Hematopoietic multipotent progenitor cell treated with erythropoietin and hydrocortisone succinate and interleukin-3 and kit ligand, for 6 days (in vitro differentiated cells): ENCODE results near the gene DRC7.
A peak's percentile ranks its signal among the peaks of the same experiment; 100 is the strongest.
"Not testable (repeated sequence)": the region's sequence is repeated elsewhere in the genome, so short reads cannot be mapped to it uniquely, and the experiment has no call there.

Experiments
- DNase-seq: peaks from one replicate; pipeline ENCODE4 v3.0.0-alpha.2; 2015

Gene DRC7

GRCh38 chr16:57720142-57720575 lies 25.6 kb downstream of the DRC7 start:
- peak; percentile 87 for DNase-seq

DNA sequence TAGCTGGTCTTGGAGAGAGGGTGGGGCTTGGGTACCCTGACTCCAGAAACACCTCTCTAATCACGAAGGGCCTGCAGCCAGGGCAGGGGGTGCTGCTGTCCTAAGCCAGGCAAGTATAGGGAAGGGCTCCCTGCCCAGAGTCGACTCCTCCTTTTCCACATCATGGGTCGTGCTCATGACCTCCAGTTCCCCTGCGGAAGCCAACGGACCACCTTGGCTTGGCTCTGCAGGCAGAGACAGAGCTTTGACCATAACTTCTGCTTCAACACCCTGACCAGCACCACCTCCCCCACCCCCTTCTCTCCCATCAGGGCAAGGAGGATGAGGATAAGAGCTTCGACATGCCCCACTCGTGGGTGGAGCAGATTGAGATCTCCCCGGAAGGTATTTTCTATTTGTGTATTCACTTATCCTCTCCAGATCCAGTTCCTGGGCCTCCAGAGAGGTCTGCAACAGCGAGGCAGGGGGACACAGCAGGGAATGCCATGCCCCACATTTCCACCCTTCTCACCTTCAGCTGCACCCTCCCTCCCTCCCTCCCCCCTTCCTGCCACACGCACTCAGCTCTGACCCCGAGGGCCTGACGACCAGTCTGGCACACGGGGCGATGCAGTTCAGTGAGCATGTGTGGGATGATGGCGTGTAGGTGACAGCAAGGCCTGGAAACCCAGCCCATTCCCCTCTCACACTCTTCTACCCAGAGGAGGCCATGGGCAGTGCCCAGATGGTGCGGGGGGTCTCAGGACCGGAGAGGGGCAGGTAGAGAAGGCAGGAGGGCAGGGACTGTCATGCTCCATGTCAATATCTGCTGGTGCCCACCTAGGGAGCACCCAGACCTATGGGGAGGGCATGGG lies 27.0 kb downstream of the DRC7 start:
- DNase-seq: no peak

- DNase-seq: no peak
Observed at GRCh38 chr16:57722210-57722499, 27.5 kb downstream of the DRC7 start.

DNA sequence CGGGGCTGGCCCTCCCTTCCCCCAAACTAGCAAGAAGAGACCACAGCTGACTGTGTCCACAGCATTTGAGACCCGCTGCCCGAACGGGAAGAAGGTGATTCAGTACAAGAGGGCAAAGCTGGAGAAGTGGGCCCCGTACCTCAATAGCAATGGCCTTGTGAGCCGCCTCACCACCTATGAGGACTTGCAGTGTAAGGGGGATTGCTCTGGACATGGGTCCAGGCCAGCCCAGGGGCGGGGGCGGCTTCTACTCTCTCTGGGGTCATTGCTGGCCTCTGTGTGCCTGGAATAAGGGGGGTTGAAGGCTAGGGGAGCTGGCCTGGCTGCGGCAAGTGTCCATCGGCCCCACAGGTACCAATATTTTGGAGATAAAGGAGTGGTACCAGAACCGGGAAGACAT lies 28.0 kb downstream of the DRC7 start:
- no peak for DNase-seq

GRCh38 chr16:57723170-57723569 lies 28.6 kb downstream of the DRC7 start:
- DNase-seq: peak; percentile 22

DNA sequence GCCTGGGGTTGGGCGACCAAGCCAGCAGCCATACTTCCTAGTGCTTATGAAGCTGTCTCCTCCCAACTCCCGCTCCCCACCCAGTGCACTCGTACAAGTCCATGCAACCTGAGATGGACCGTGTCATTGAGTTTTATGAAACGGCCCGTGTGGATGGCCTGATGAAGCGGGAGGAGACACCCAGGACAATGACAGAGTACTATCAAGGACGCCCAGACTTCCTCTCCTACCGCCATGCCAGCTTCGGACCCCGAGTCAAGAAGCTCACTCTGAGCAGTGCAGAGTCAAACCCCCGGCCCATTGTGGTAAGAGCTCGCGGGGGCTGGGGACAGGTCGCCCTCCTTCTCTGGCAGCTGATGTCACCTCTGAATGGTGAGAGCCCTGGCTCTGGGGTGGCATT lies 29.9 kb downstream of the DRC7 start:
- DNase-seq: no peak

GRCh38 chr16:57725151-57725550 lies 30.5 kb downstream of the DRC7 start:
- DNase-seq: no peak

DNA sequence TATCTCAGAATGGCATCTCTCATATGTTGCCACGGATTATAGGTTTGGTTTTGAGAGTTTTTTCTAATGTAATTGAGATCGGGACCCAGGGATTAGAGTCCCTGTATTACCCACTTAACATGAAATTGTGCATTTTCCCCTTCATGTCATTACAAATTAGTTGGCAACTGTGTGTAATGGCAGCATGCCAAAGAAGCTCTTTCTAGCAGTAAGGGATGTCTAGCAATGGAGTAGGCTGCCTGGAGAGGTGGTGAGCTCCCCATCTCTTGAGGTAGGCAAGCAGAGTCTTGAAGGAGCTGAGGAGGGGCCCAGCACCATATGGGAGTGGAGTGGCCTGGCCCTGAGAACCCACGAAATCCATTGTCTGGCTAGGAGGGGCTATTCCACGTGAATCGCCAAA lies 30.9 kb downstream of the DRC7 start:
- DNase-seq: peak; percentile 24

- no peak for DNase-seq
Observed at GRCh38 chr16:57725976-57726375, 31.4 kb downstream of the DRC7 start.

- DNase-seq: no peak
Observed at GRCh38 chr16:57726433-57726947, 31.9 kb downstream of the DRC7 start.

DNA sequence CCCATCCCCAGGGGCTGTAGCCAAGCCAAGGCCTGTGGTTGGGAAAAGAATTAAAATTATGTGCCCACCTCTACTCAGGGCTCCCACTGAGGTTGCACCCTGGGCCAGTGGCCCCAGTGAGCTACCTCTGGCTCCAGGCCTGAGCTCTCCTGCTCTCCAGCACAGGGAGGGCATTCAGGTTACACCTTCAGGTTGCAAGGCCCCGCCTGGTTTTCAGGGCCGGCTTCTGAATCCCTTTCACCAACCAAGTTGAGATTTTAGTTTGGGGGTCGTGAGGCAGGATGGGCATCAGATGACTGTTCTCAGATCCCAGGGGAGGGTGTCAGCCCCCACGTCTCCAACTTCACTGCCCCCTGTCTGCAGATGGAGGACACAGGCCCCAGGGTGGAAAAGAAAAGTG lies 33.0 kb downstream of the DRC7 start:
- no peak for DNase-seq

GRCh38 chr16:57728336-57729181 lies 34.0 kb downstream of the DRC7 start:
- no peak for DNase-seq

DNA sequence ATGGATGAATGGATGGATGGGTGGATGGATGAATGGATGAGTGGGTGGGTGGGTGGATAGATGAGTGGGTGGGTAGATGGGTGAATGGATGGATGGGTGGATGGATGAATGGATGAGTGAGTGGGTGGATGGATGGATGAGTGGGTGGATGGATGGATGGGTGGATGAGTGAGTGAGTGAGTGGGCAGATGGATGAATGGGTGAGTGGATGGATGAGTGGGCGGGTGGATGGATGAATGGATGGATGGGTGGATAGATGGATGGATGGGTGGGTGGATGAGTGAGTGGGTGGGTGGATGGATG lies 34.5 kb downstream of the DRC7 start:
- no peak for DNase-seq

DNA sequence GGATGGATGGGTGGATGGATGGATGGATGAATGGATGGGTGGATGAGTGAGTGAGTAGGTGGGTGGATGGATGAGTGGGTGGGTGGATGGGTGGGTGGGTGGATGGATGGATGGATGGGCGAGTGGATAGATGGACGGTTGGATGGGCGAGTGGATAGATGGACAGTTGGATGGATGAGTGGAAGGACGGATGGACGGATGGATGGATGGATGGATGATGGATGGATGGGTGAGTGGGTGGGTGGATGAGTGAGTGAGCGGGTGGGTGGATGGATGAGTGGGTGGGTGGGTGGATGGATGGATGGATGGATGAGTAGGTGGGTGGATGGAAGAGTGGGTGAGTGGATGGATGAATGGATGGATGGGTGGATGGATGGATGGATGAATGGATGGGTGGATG lies 35.2 kb downstream of the DRC7 start:
- not testable (repeated sequence) for DNase-seq

DNA sequence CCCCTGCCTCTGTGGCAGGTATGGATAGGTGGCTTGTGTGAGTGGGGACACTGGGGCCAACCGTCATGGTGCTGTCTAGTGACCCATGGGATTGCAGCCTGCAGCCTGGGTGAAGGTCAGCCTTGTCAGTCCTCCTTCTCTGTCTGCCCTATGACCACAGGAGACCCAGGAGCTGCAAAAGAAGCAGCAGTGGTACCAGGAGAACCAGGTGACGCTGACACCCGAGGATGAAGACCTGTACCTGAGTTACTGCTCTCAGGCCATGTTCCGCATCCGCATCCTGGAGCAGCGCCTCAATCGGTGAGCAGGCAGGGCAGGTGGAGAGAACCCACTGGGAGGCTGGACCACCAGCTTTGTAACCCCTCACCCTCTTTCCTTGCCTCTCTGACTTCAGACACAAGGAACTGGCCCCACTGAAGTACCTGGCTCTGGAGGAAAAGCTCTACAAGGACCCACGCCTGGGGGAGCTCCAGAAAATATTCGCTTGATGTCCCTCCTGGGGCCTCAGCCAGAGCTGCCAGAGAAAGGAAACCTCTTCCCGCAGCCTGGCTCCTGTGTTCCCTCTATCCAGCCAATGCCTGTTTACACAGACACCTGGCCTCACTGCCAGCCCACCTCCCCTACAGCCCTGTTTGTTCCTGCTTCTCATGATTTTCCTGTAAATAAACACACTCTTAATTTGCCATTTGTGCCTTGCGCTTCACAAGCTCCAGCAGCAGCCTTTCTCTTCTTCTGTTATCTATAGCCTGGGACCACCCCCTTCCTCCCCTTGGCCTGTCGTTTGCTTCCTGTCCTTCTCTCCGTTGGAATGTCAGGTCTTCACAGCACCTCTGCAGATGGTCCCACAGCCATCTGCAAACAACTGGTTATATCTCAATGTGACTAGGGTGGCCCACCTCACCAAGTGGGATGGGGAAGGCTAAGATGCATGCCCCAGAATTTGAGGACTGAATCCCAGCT lies 36.4 kb downstream of the DRC7 start:
- DNase-seq: no peak

- DNase-seq: no peak
Observed at GRCh38 chr16:57732037-57732436, 37.4 kb downstream of the DRC7 start.

- DNase-seq: no peak
Observed at GRCh38 chr16:57732714-57733113, 38.1 kb downstream of the DRC7 start.

- DNase-seq: no peak
Observed at GRCh38 chr16:57734308-57734924, 39.8 kb downstream of the DRC7 start.

DNA sequence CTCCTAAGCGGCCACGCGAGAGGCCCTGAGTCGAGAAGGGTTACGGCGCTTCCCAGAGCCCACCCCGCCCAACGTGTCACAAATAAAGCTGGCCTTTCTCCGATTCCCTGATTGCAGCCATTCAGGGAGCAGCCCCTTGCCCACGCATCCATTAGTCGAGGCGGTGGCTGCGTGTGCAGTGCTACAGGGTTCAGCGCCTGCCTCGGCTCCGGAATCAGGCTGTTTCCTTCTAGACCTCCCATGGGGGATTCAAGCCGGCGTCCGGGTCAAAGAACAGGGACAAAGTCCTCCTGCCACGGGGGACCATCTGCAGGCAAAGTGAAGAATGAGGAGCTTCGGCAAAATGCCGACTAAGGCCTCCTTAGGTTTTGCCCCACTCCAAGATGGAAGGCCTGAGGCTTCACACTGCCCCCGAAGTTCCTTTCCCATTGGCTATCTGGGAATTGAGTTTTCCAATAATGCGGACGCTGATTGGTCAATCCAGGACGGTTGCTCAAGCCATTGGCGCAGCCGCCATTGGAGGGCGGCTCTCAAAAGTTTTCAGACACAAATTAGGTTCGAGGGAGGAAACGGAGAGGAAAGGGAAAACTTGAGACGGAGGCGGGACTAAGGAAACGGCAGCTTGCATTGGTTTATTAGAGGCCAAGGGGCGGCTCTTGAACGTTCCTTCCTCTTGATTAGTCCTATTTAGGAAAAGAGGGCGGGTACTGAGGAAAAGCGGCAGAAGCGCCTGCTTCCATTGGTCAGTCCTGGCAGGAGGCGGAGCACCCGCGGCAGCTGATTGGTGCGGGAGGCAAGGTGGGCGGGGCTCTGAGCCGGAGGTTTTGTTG lies 40.5 kb downstream of the DRC7 start:
- DNase-seq: peak; percentile 100

DNA sequence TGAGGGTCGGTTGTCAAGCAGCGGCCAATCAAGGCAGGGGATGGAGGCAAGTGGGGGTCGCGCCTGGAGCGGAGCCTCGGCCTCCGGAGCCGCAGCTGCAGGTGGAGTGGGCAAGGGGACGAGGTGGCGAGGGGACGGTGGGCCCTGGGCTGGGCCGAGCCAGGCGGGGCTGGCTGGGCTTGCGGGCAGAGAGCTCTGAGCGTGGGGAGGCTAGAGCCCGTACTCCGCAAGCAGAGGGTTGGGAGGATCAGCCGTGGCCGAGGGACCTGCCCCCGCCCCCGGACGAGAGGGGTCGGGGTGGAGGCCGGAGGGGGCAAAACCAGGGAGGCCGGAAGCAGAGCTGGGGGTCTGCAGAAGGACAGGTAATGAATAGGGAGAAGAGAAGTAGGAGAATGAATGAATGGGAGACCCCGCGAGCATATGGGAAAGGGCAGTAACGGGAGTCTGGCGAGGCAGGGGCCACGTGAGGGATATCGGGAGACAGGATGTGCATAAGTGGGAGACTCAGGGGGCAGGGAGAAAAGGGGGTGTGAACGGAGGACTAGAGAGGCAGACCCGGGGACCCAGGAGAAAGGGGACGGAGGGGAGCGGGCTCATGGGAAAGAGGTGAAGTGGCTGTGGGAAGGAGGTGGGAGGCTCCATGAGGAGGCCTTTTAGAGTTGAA lies 41.3 kb downstream of the DRC7 start, which contains the start of gene KATNB1:
Gene KATNB1, plus strand, starts transcription at position 16 of the 664 bp plus-strand sequence. CDS start 1,474 bp downstream, outside the sequence.
- no peak for DNase-seq
